HG03095 (cell line): ENCODE data around the gene ERICH3.
A peak's percentile ranks its signal among the peaks of the same experiment; 100 is the strongest.

Source experiments
- ATAC-seq: cut with Tn5 transposase; IDR thresholded peaks from one replicate; pipeline ENCODE4 v1.9.1; 2021; ENCODE audit warnings: moderate library complexity; ENCODE audit not compliant: unreplicated experiment

The ERICH3 gene

GRCh38 chr1:74673351-74674111 lies at the start of gene ERICH3:
ERICH3 (minus strand) TSS chr1:74673792; CDS start chr1:74673519, 273 bp downstream.
- no peak for ATAC-seq

GRCh38 chr1:74717626-74718025 lies 44.0 kb upstream of the ERICH3 start:
- ATAC-seq = no peak

GRCh38 chr1:74716822-74717221 lies 43.2 kb upstream of the ERICH3 start:
- ATAC-seq = no peak

GRCh38 chr1:74715806-74716205 lies 42.2 kb upstream of the ERICH3 start:
- ATAC-seq = no peak

GRCh38 chr1:74715236-74715502 lies 41.6 kb upstream of the ERICH3 start:
- no peak for ATAC-seq

- ATAC-seq = peak; percentile 78
These were observed 41.0 kb upstream of the ERICH3 start for GRCh38 chr1:74714429-74715235.

- ATAC-seq = peak; percentile 34
These were observed 40.3 kb upstream of the ERICH3 start for GRCh38 chr1:74713849-74714248.

- ATAC-seq = no peak
These were observed 39.3 kb upstream of the ERICH3 start for GRCh38 chr1:74712881-74713280.

- ATAC-seq = no peak
These were observed 30.0 kb upstream of the ERICH3 start for GRCh38 chr1:74703386-74704182.

- ATAC-seq = peak; percentile 42
These were observed 25.7 kb upstream of the ERICH3 start for GRCh38 chr1:74699331-74699730.

- no peak for ATAC-seq
These were observed 24.2 kb upstream of the ERICH3 start for GRCh38 chr1:74697832-74698231.

GRCh38 chr1:74693473-74693872 lies 19.9 kb upstream of the ERICH3 start:
- ATAC-seq = no peak

- ATAC-seq = no peak
These were observed 17.3 kb upstream of the ERICH3 start for GRCh38 chr1:74690909-74691308.

- no peak for ATAC-seq
These were observed 16.7 kb upstream of the ERICH3 start for GRCh38 chr1:74690364-74690696.

GRCh38 chr1:74689621-74690363 lies 16.2 kb upstream of the ERICH3 start:
- ATAC-seq = peak; percentile 71

- no peak for ATAC-seq
These were observed 13.3 kb upstream of the ERICH3 start for GRCh38 chr1:74686928-74687327.

GRCh38 chr1:74684301-74684700 lies 10.7 kb upstream of the ERICH3 start:
- no peak for ATAC-seq

- ATAC-seq = no peak
These were observed 10.1 kb upstream of the ERICH3 start for GRCh38 chr1:74683656-74684055.

GRCh38 chr1:74681851-74682250 lies 8.3 kb upstream of the ERICH3 start:
- ATAC-seq = no peak

- ATAC-seq = peak; percentile 79
These were observed 7.9 kb upstream of the ERICH3 start for GRCh38 chr1:74681449-74681848.

- ATAC-seq = peak; percentile 27
These were observed 7.4 kb upstream of the ERICH3 start for GRCh38 chr1:74681001-74681400.
